ENCODE data around the gene KCNH5.

Gene KCNH5
- 0 reads per million in 2 experiments for total RNA-seq

DNA sequence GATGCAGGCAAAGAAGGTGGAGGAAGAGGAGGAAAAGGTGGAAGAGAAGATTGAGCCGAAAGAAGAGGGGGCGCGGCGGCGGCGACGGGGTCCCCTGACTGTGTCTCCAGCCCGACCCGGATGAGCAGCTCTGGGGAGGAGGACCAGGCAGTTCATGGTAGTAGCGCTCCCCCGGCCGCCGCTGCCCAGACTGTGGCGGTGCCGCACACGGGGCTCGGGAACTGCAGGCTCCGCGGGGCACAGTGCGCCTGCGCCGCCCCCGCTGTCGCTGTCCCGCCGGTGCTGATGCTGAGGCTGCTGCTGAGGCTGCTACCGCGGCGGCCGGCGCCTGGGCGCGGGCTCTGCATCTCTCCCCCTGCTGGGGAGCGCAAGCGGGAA is at the start of gene KCNH5:
Gene KCNH5, minus strand, starts transcription at position 225 of the 378 bp plus-strand sequence. CDS start 272 bp downstream, outside the sequence.
- DNase-seq (ENCODE audit: low read depth), result no peak

- no peak for DNase-seq (ENCODE audit: low read depth)
These were observed 46.2 kb upstream of the KCNH5 start for GRCh38 chr14:63091394-63091996.

- no peak for DNase-seq (ENCODE audit: low read depth)
These were observed 43.6 kb upstream of the KCNH5 start for GRCh38 chr14:63088865-63089264.

DNA sequence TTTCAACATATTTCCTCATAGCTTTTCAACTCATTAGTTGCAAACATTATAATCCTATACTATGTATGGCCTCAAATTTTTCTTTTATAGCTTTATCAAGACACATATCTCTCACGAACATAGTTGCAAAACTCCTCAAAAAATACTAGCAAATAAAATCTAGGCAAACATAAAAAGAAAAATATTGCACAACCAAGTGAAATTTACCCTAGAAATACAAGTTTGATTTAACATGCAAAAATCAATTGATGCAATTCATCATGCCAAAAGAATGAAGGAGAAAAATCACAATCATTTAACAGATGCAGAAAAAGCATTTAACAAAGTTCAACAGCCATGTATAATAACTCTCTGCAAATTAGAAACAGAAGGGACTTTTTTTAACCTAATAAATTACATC is 33.3 kb upstream of the KCNH5 start:
- no peak for DNase-seq (ENCODE audit: low read depth)

GRCh38 chr14:63076488-63076887 is 31.2 kb upstream of the KCNH5 start:
- DNase-seq (ENCODE audit: low read depth), result no peak

DNA sequence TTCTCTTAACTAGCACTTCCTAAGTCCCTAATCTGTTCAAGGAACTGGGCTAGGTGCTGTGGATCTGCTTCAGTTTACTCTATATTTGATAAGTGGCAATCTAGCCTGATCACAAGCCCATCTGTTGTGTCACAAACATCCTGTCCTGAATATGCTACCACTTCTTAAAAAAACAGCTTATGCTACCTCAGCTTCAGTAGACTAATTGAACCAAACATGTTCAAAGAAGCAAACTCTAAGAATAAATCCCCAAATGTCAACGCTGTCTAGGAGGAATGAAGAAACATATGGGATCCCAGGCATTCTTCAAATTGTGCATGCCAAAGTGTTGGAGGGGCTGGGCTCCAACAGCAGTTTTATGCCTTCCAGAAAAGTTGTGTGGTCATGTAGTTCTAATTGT is 10.4 kb upstream of the KCNH5 start:
- DNase-seq (ENCODE audit: low read depth), result no peak

- no peak for DNase-seq (ENCODE audit: low read depth)
These were observed 6.7 kb upstream of the KCNH5 start for GRCh38 chr14:63051992-63052391.

DNA sequence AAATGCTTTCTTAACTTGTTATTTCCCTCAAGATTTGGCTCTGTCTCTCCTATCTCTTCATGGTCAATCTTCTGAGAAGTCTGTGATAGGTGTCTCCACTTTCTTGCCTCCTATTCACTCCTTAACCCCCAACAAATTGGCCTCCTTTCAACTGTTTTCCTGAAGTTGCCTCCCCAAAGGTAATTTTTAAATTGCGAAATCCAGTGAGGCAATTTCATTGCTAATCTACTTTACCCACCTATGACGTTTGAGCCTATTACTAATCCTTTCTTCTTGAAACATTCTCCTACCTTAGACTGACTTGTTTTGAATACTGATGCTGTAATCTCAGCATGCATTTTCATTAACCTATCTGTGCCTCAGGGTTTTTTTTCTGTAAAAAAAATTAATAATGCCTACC is 6.0 kb upstream of the KCNH5 start:
- no peak for DNase-seq (ENCODE audit: low read depth)

DNA sequence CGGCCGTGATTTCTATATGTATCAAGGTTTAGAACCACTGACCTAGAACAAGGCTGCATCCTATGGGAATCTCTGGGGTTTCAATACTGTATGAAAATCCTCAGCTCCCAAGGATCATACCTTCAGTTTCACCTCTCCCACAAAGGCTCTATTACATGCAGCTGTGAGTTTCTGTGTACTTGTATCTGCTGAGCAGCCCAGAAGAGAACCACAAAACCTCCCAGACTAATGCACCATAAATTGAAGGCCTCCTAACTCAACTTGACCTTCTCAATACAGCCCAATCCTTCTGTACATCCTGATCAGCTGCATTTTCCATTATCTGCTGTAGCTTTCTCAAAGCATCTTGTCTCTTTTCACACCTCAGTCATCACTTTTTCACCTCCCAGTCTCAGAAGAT is 5.4 kb upstream of the KCNH5 start:
- no peak for DNase-seq (ENCODE audit: low read depth)

DNA sequence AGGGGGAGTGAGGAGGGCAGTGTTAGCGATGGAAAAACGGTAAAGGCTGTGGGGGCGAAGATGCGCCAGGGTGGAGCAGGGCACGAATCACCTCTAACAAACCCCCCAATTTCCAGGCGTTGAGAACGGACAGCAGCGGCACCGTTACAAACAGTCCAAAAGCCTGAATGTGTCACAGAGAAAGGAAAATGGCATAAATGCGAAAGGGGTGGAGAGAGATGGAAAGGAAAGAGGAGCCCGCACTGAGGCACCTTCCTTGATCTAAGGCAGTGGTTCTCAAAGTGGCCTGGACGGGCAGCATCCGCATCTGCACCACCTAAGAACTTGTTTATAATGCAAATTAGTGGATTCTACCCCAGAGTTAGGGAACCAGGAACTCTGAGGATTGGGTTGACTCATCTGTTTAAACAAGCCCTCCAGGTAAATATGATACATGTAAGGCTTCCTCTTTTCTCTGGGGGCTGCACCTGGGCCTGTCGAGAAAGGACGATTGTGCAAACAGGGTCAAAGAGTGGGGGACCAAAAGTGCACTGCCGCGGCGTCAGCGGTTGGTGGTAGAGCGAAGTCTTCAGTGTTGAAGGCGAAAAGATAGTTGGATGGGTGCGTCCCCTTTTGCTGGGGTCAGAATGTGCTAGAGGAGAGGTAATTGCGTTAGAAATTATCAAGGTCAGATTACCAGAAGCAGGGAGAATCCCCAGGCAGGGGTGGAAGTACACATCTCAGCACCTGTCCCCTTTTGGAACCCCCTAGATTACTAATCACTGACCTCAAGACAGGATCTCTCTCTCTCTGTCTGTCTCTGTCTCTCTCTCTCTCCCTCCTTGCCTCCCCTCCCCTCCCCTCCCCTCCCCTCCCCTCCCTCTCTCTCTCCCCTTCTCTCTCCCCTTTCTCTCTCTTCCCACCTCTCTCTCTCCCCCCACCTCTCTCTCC is 1.3 kb upstream of the KCNH5 start:
- DNase-seq (ENCODE audit: low read depth), result no peak

- DNase-seq (ENCODE audit: low read depth), result no peak
These were observed 508 bp upstream of the KCNH5 start for GRCh38 chr14:63045612-63046320.

- DNase-seq (ENCODE audit: low read depth), result no peak
These were observed 5.4 kb downstream of the KCNH5 start for GRCh38 chr14:63039866-63040265.

GRCh38 chr14:63032641-63033040 is 12.6 kb downstream of the KCNH5 start:
- no peak for DNase-seq (ENCODE audit: low read depth)

DNA sequence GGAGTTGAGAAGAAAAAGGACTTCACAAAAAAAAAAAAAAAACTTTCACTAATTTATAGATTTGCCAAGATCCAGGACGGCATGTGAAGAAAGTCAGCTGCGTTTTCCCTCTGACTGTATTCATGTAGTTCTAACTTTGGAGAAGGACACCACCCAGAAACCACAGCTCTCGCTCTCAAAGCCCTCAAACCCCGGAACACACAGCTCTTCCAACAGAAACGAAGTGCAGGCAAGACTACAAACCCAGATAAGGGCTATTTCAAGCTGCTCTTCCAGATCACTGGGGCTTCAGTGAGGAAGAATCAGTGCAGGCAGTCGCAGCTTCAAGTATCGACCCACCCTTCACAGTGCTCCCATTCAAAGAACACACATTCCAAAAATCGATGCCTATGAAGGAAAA is 13.2 kb downstream of the KCNH5 start:
- no peak for DNase-seq (ENCODE audit: low read depth)

- no peak for DNase-seq (ENCODE audit: low read depth)
These were observed 15.1 kb downstream of the KCNH5 start for GRCh38 chr14:63030113-63030512.

- DNase-seq (ENCODE audit: low read depth), result no peak
These were observed 17.5 kb downstream of the KCNH5 start for GRCh38 chr14:63027719-63028118.

DNA sequence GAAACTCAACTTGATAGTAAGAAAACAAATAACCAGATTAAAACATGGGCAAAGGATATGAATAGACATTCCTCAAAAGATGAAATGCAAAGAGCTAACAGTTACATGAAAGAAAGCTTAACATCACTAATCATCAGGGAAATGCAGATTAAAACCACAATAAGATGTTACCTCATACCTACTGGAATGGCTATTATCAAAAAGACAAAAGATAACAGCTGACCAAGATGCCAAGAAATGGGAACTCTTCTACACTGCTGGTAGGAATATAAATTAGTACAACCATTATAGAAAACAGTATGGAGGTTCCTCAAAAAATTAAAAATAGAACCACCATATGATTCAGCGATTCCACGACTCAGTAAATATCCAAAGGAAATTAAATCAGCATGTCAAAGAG is 18.8 kb downstream of the KCNH5 start:
- DNase-seq (ENCODE audit: low read depth), result no peak

GRCh38 chr14:63014621-63015020 is 30.6 kb downstream of the KCNH5 start:
- no peak for DNase-seq (ENCODE audit: low read depth)

DNA sequence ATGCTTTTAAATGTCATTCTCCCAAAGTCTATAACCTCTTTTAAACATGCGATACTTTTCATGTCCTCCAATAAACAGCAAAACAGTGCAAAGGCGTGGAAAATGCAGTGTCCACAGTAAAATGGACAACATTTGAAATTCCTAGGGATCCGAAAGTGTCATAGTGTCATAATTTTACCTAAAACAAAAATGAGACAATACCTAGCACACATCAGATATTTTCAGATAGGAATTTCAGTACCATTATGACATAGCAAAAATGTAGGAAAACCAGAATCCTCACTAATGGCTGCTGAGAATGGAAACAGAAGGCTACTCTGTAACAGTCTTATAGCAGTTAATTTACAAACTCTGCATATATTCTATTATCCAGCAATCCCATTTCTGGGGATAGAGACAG is 33.1 kb downstream of the KCNH5 start:
- DNase-seq (ENCODE audit: low read depth), result no peak

GRCh38 chr14:63011623-63012022 is 33.6 kb downstream of the KCNH5 start:
- DNase-seq (ENCODE audit: low read depth), result no peak

GRCh38 chr14:63009495-63009894 is 35.8 kb downstream of the KCNH5 start:
- no peak for DNase-seq (ENCODE audit: low read depth)

- DNase-seq (ENCODE audit: low read depth), result no peak
These were observed 38.7 kb downstream of the KCNH5 start for GRCh38 chr14:63006531-63006930.

GRCh38 chr14:62994096-62994495 is 51.2 kb downstream of the KCNH5 start:
- no peak for DNase-seq (ENCODE audit: low read depth)

Measured in T follicular helper cell (primary cell).